ENCODE results near the gene GRM8. TPM values are rescaled to one million over a fixed set of nuclear protein-coding genes. Genes with fewer than 3 reads are reported as not detected.

GRM8 gene
- total and polyA plus RNA-seq, 9 of the 15 experiments (the other 6 are each of a cell fraction or from before 2014, with no cell fraction given) = 0.13 TPM; not detected in 7

DNA sequence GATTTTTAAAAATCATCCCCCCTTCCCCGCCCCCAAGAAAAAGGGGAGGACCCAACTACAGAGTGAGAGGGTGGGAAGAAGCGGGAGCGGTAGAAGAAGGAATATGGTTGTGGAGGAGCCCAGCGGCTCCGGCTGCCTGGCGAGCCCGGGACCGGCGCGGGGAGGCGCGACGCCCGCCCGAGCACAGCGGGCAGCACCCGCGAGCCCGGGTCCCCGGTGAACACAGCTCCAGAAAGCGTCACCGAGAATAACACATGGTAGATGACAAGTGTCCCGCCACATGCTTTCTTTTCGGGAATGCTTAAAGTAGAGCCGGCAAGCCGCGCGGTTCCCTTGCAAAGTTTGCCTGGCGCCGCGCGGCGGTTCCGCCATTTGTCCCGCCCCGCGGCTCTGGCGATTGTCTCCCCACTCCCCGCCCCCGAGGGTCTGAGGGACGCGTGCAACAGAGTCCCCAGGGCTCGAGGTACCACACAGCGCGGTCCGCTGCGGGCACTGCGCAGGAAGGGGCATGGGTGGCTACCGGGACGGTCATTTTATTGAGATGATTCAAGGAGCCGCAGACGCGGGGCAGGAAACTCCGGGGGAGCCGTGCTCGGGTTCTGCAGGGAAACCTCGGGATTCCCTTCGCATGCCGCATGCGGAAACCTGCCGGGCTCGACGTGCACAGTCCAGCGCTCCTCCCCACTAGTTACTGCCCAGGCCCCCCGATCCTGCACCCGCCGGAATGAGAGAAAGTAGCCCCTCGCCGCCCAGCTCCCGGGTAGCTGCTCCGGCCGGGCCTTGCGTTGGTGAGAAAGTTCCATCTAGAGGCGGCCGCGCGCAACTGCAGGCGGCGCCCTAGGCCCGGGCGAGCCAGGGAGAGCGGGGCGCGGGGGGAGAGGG is 781 bp upstream of the GRM8 start (continued):
- TF ChIP-seq, protein P1, sequence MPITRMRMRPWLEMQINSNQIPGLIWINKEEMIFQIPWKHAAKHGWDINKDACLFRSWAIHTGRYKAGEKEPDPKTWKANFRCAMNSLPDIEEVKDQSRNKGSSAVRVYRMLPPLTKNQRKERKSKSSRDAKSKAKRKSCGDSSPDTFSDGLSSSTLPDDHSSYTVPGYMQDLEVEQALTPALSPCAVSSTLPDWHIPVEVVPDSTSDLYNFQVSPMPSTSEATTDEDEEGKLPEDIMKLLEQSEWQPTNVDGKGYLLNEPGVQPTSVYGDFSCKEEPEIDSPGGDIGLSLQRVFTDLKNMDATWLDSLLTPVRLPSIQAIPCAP (CRISPR knock-in tag; IDR thresholded peaks at IDR 0.05; ENCODE audit: borderline replicate concordance) = no peak
- TF ChIP-seq AFF4 (CRISPR knock-in tag; IDR thresholded peaks at IDR 0.05) (no peak), TFE3 (CRISPR knock-in tag; IDR thresholded peaks at IDR 0.05) (no peak), NR1H2 (CRISPR knock-in tag; IDR thresholded peaks at IDR 0.05) (no peak), IRF2 (CRISPR knock-in tag; IDR thresholded peaks at IDR 0.05) (no peak), BRD4 (IDR thresholded peaks at IDR 0.05) (0 out of 2 replicates have a peak, but pooled peaks have one; percentile 34), ZNF583 (CRISPR knock-in tag; IDR thresholded peaks at IDR 0.05) (peak; percentile 10; the same call in 1 of the 2 replicates), E4F1 (CRISPR knock-in tag; IDR thresholded peaks at IDR 0.05; ENCODE audit: borderline replicate concordance) (no peak), KDM5B (IDR thresholded peaks at IDR 0.05; ENCODE audit: insufficient replicate concordance, low read depth, low read length) (no peak)
- TF ChIP-seq, protein P2, sequence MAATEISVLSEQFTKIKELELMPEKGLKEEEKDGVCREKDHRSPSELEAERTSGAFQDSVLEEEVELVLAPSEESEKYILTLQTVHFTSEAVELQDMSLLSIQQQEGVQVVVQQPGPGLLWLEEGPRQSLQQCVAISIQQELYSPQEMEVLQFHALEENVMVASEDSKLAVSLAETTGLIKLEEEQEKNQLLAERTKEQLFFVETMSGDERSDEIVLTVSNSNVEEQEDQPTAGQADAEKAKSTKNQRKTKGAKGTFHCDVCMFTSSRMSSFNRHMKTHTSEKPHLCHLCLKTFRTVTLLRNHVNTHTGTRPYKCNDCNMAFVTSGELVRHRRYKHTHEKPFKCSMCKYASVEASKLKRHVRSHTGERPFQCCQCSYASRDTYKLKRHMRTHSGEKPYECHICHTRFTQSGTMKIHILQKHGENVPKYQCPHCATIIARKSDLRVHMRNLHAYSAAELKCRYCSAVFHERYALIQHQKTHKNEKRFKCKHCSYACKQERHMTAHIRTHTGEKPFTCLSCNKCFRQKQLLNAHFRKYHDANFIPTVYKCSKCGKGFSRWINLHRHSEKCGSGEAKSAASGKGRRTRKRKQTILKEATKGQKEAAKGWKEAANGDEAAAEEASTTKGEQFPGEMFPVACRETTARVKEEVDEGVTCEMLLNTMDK (IDR thresholded peaks at IDR 0.05; ENCODE audit: borderline replicate concordance, insufficient read depth, low read depth, low read length, poor library complexity, severe bottlenecking) = no peak
- TF ChIP-seq, protein P3, sequence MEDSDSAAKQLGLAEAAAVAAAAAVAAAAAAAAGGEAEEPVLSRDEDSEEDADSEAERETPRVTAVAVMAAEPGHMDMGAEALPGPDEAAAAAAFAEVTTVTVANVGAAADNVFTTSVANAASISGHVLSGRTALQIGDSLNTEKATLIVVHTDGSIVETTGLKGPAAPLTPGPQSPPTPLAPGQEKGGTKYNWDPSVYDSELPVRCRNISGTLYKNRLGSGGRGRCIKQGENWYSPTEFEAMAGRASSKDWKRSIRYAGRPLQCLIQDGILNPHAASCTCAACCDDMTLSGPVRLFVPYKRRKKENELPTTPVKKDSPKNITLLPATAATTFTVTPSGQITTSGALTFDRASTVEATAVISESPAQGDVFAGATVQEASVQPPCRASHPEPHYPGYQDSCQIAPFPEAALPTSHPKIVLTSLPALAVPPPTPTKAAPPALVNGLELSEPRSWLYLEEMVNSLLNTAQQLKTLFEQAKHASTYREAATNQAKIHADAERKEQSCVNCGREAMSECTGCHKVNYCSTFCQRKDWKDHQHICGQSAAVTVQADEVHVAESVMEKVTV (CRISPR knock-in tag; IDR thresholded peaks at IDR 0.05) = peak; percentile 49; the same call in 1 of the 2 replicates

Data from K562 (cell line).